ENCODE data around the gene ADAMTS2. TPM values are rescaled to one million over a fixed set of nuclear protein-coding genes. Genes with fewer than 3 reads are reported as not detected.

Gene ADAMTS2
- total and polyA plus RNA-seq, 2 experiments from 2014 or later, result 62.0 to 132 TPM

DNA sequence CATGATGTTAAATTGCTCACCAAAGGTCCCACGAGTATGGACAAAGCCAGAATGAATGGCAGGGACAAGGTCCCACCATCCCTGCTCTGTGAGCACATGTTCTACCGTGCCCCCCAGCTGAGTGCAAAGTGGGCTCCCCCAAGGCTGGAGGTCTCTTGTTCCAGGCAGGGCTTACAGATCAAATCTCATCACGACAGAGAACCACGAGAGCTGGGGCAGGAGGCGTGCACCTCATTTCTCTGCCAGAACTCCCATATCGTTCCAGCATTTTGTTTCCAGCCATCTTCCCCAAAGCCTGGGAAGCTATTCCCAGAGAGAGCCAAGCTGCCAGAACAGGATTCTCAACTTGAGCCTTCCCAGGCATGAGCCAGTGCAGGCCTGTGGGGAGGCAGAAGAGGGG is 176.6 kb downstream of the ADAMTS2 start:
- no peak for DNase-seq
- TF ChIP-seq EZH2 (IDR thresholded peaks at IDR 0.05; ENCODE audit: insufficient read depth, poor library complexity, severe bottlenecking), result no peak
- no peak for TF ChIP-seq EZH2phosphoT487 (IDR thresholded peaks at IDR 0.05; ENCODE audit: insufficient read depth, low read depth)
- Histone ChIP-seq H3K9me2 (ENCODE audit: insufficient read depth) (no peaks in the 10 kb centered on the region), H3K9ac (no peak overlapping the region), H3K9me3 (ENCODE audit: low read depth) (no peaks in the 10 kb centered on the region), H3F3A (ENCODE audit: insufficient read depth) (peaks cover 6% of the 10 kb centered on the region; the same call in 1 of the 2 replicates), H4K20me1 (ENCODE audit: insufficient read depth) (no peaks in the 10 kb centered on the region), H3K36me3 (ENCODE audit: low read depth) (0 out of 2 replicates have a peak, but pooled peaks cover 5% of the 10 kb centered on the region), H3K4me3 (no peak overlapping the region), H3K4me2 (ENCODE audit: unreplicated experiment) (no peak overlapping the region), H2AFZ (no peak overlapping the region), H3K27ac (no peak overlapping the region), H3K27me3 (replicated peaks; ENCODE audit: insufficient read depth) (no peaks in the 10 kb centered on the region), H3K4me1 (ENCODE audit: insufficient read depth) (no peaks in the 10 kb centered on the region), H3K79me2 (ENCODE audit: insufficient read depth) (no peaks in the 10 kb centered on the region; the same call in 1 of the 2 replicates)
- 46 to 52% methylated on average over 6 of the region's 6 CpGs for WGBS, 2 experiments (ENCODE audit: low coverage in 1 of 2, low lambda C conversion rate in 2 of 2, missing lambda C conversion rate in 2 of 2)
- in situ Hi-C loops (cut with MboI), result loop anchor here (10.0 kb wide), 2 partner anchors 176 to 326 kb away; partner anchors contain the start of gene ADAMTS2

DNA sequence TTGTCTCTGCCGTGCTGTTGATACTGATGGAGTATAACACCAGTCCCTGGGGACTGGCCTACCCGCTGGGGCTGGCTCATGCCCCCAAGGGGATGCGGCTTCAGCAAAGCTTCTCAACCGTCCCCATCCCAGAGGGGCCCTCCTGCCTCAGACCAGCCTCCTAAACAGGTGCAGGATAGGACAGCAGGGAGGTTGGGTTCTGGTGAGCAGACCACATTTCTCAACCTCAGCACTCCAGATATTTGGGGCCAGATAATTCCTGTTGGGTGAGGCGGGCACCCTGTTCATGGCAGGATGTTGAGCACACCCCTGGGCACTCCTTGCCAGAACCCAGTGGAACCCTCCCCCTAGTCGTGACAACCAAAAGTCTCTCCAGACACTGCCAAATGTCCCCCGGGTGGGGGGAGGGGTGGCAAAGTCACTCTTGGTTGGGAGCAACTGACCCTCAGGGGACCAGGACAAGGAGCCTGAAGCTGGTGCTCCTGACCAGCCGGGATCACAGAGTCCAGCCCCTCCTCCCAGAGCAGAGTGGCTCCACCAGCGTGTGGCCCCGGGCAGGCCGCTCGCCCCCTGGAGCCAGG is 177.3 kb downstream of the ADAMTS2 start:
- H2AFZ ChIP-seq, result no peak overlapping the region
- no peak overlapping the region for H3K4me3 ChIP-seq
- no peaks in the 10 kb centered on the region; the same call in 1 of the 2 replicates for H3K79me2 ChIP-seq (ENCODE audit: insufficient read depth)
- no peaks in the 10 kb centered on the region for H4K20me1 ChIP-seq (ENCODE audit: insufficient read depth)
- no peaks in the 10 kb centered on the region for H3K4me1 ChIP-seq (ENCODE audit: insufficient read depth)
- H3K9me3 ChIP-seq (ENCODE audit: low read depth), result no peaks in the 10 kb centered on the region
- H3K9me2 ChIP-seq (ENCODE audit: insufficient read depth), result no peaks in the 10 kb centered on the region
- 84 to 86% methylated on average over 12 of the region's 12 CpGs for WGBS, 2 experiments (ENCODE audit: low coverage in 1 of 2, low lambda C conversion rate in 2 of 2, missing lambda C conversion rate in 2 of 2)
- H3K27me3 ChIP-seq (replicated peaks; ENCODE audit: insufficient read depth), result no peaks in the 10 kb centered on the region
- H3K9ac ChIP-seq, result peak overlapping the region; percentile 44; the same call in 1 of the 2 replicates
- H3K27ac ChIP-seq, result no peak overlapping the region
- no peak overlapping the region for H3K4me2 ChIP-seq (ENCODE audit: unreplicated experiment)
- DNase-seq, result peak; percentile 13
- no peak for TF ChIP-seq EZH2phosphoT487 (IDR thresholded peaks at IDR 0.05; ENCODE audit: insufficient read depth, low read depth)
- no peak for TF ChIP-seq EZH2 (IDR thresholded peaks at IDR 0.05; ENCODE audit: insufficient read depth, poor library complexity, severe bottlenecking)
- 0 out of 2 replicates have a peak, but pooled peaks cover 5% of the 10 kb centered on the region for H3K36me3 ChIP-seq (ENCODE audit: low read depth)
- in situ Hi-C loops (cut with MboI), result loop anchor here (10.0 kb wide), 2 partner anchors 177 to 327 kb away; partner anchors contain the start of gene ADAMTS2
- H3F3A ChIP-seq (ENCODE audit: insufficient read depth), result peaks cover 6% of the 10 kb centered on the region; the same call in 1 of the 2 replicates

DNA sequence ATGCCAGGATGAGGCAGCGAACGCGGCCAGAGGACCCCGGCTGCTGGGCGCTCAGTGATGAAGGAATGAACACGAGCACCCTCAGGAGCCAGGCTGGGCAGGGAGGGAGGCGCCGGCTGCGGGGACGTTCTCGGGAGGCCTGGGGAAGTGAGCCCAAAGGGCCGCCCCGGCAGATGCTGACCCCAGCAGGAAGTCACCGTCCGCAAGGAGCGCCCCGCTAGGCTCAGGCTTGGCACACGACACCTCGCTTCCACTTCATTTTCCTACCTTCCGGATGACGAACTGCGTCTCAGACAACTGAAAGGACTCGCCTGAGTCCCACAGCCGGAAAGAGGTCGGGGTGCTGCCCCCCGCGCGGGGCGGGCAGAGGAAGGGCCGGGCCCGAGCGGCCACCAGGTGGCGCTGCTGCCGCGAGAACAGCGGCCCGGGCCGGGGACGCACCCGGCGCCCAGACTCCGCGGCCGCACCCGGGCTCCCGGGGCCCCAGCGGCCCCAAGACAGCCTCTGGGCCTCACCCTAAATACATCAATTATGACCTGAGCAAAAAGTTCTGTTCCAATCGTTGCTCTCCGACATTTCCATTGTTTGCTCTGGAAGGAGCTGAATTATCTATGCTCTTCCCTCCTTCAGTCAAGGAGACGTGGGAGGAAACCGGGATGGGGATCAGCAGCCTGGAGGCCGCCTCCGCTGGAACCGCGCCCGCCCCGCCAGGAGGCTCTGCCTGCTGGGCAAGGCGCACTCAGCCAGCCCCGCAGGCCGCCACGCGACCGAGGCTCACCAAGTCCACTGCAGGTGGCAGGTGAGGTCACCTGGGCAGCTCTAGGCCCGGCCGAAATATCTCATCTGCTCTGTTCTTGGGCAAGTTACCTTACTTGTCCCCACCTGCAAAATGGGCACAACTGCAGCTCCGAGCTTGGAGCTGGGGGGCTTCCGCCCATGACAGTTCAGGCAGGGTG is 178.1 kb downstream of the ADAMTS2 start:
- no peaks in the 10 kb centered on the region; the same call in 1 of the 2 replicates for H3K79me2 ChIP-seq (ENCODE audit: insufficient read depth)
- peak overlapping the region; percentile 49 for H3K4me3 ChIP-seq
- H3K9ac ChIP-seq, result peak overlapping the region; percentile 44; the same call in 1 of the 2 replicates
- H3F3A ChIP-seq (ENCODE audit: insufficient read depth), result peaks cover 6% of the 10 kb centered on the region; the same call in 1 of the 2 replicates
- H3K9me3 ChIP-seq (ENCODE audit: low read depth), result no peaks in the 10 kb centered on the region
- H3K4me2 ChIP-seq (ENCODE audit: unreplicated experiment), result peak overlapping the region; percentile 45
- 0 out of 2 replicates have a peak, but pooled peaks cover 5% of the 10 kb centered on the region for H3K36me3 ChIP-seq (ENCODE audit: low read depth)
- no peaks in the 10 kb centered on the region for H3K9me2 ChIP-seq (ENCODE audit: insufficient read depth)
- H3K4me1 ChIP-seq (ENCODE audit: insufficient read depth), result no peaks in the 10 kb centered on the region
- WGBS, 2 experiments (ENCODE audit: low coverage in 1 of 2, low lambda C conversion rate in 2 of 2, missing lambda C conversion rate in 2 of 2), result 14 to 18% methylated on average over 56 to 66 of the region's 67 CpGs
- in situ Hi-C loops (cut with MboI), result loop anchor here (10.0 kb wide), 2 partner anchors 178 to 328 kb away; partner anchors contain the start of gene ADAMTS2
- TF ChIP-seq EZH2phosphoT487 (IDR thresholded peaks at IDR 0.05; ENCODE audit: insufficient read depth, low read depth), result no peak
- no peak for TF ChIP-seq EZH2 (IDR thresholded peaks at IDR 0.05; ENCODE audit: insufficient read depth, poor library complexity, severe bottlenecking)
- no peak overlapping the region for H3K27ac ChIP-seq
- no peaks in the 10 kb centered on the region for H3K27me3 ChIP-seq (replicated peaks; ENCODE audit: insufficient read depth)
- H2AFZ ChIP-seq, result peak overlapping the region; percentile 6; the same call in 1 of the 2 replicates
- no peaks in the 10 kb centered on the region for H4K20me1 ChIP-seq (ENCODE audit: insufficient read depth)
- DNase-seq, result peak; percentile 78
